Neutrophil (primary cell): ENCODE results near the gene RASSF5.

Source experiments
- H3K27ac ChIP-seq: fragments of 200-600 bp; sonication (generic); 2 replicates; pipeline ENCODE4 v1.5.1; 2016; ENCODE audit warnings: mild to moderate bottlenecking, moderate library complexity
- H3K27me3 ChIP-seq: fragments of 200-600 bp; sonication (generic); 2 replicates; pipeline ENCODE4 v1.6.0; 2016; ENCODE audit warnings: mild to moderate bottlenecking
- H3K36me3 ChIP-seq: fragments of 200-600 bp; sonication (generic); 2 replicates; pipeline ENCODE4 v1.5.1; 2017
- H3K4me1 ChIP-seq, 2 experiments: fragments of 200-600 bp in 1 of 2; sonication (generic) in 1 of 2; 1 replicate in 1 of 2; 2 replicates in 1 of 2; pipeline versions ENCODE4 v1.5.1 to v1.6.1; 2013 to 2016; ENCODE audit warnings: low read depth in 1 of 2, low read length in 1 of 2, mild to moderate bottlenecking in 1 of 2, moderate library complexity in 1 of 2; ENCODE audit not compliant: control insufficient read depth in 1 of 2, insufficient read depth in 1 of 2
- H3K4me3 ChIP-seq, 2 experiments: fragments of 200-600 bp in 1 of 2; sonication (generic) in 1 of 2; 1 replicate in 1 of 2; 2 replicates in 1 of 2; pipeline ENCODE4 v1.5.1; 2013 to 2016; ENCODE audit warnings: low read depth in 1 of 2, low read length in 1 of 2, mild to moderate bottlenecking in 1 of 2, moderate library complexity in 1 of 2
- H3K9me3 ChIP-seq: fragments of 200-600 bp; sonication (generic); 2 replicates; pipeline ENCODE4 v1.5.1; 2016
- CTCF ChIP-seq: fragments of 200-600 bp; sonication (generic); IDR thresholded peaks from 2 replicates; pipeline ENCODE4 v1.5.1; 2016; ENCODE audit warnings: antibody characterized with exemption

The RASSF5 gene

GRCh38 chr1:206588492-206588891 lies 81.2 kb downstream of the RASSF5 start:
- Histone ChIP-seq H3K36me3 (peaks cover 81% of the 10 kb centered on the region), H3K9me3 (no peaks in the 10 kb centered on the region), H3K27me3 (no peaks in the 10 kb centered on the region), H3K27ac (peak overlapping the region; percentile 24), H3K4me1 (peaks cover 2 to 7% of the 10 kb centered on the region in 2 experiments), H3K4me3 (no peak overlapping the region)
- no peak for TF ChIP-seq CTCF

GRCh38 chr1:206589206-206589605 lies 81.9 kb downstream of the RASSF5 start:
- Histone ChIP-seq H3K27me3 (no peaks in the 10 kb centered on the region), H3K36me3 (peaks cover 74% of the 10 kb centered on the region), H3K4me1 (no peaks in the 10 kb centered on the region), H3K9me3 (no peaks in the 10 kb centered on the region), H3K4me3 (no peak overlapping the region), H3K27ac (no peak overlapping the region)
- no peak for TF ChIP-seq CTCF

DNA sequence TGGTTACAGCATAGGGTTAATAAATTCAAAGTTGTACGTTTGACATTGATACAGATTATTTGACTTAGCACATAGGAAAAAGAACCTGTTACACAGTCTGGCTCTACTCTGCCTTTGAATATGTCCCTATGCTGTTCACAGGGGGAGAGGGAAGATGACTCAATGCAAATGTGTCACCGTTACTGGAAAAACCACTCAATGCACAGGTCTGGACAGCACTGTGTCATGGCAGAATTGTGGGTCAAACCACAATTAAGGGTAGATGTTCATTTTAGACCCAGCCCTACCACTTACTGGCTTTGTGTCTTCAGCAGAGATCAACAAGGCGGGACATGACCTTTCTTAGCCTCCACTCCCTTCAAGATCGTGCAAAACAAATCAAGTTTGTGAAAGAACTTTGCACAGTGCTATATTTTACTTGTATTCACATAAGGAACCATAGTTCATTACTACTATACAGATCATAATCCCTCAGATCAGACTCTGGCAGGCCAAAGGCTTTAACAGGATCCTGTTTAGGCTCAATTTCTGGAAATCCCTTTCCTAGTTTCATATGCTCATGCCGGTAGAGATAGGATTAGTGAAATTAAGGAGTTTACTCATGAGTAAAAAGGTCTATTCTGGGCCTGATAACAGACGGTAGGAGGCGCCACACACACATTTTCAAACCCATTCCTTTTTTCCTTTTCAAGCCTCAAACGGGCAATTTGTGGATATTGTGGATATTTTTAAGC lies 82.9 kb downstream of the RASSF5 start:
- no peaks in the 10 kb centered on the region for H3K9me3 ChIP-seq
- no peak overlapping the region for H3K4me3 ChIP-seq
- no peak for TF ChIP-seq CTCF
- H3K27me3 ChIP-seq, result no peaks in the 10 kb centered on the region
- H3K36me3 ChIP-seq, result peaks cover 72% of the 10 kb centered on the region
- H3K27ac ChIP-seq, result peak overlapping the region; percentile 56
- no peaks in the 10 kb centered on the region for H3K4me1 ChIP-seq

DNA sequence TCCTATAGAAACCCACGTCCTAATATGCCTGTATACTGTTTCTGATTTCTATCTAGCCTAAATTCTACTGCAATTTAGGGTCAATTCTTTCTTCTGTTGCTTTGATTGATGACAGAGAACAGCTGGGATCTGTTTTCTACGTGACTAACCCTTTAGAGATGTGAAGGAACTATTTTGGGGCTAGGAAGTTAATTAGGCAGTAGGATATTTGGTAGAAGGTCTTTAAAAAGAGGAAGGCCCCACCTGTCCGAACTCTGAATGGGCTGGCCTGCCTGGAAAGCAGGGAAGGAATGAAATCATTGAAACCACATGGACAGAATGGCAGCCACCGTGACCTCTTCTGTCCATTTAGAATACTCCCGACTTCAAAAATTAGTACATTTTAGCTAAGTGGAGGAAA lies 83.9 kb downstream of the RASSF5 start:
- Histone ChIP-seq H3K4me3 (no peak overlapping the region), H3K27me3 (no peaks in the 10 kb centered on the region), H3K36me3 (peaks cover 70% of the 10 kb centered on the region), H3K4me1 (no peaks in the 10 kb centered on the region), H3K27ac (peak overlapping the region; percentile 56), H3K9me3 (no peaks in the 10 kb centered on the region)
- no peak for TF ChIP-seq CTCF

- Histone ChIP-seq H3K27ac (no peak overlapping the region), H3K36me3 (peaks cover 66% of the 10 kb centered on the region), H3K4me1 (no peaks in the 10 kb centered on the region), H3K27me3 (no peaks in the 10 kb centered on the region), H3K9me3 (no peaks in the 10 kb centered on the region), H3K4me3 (no peak overlapping the region)
- TF ChIP-seq CTCF, result no peak
These were observed 84.4 kb downstream of the RASSF5 start for GRCh38 chr1:206591696-206592095.
